HepG2 (cell line): ENCODE data around the gene STEAP1. TPM values are rescaled to one million over a fixed set of nuclear protein-coding genes. Genes with fewer than 3 reads are reported as not detected.

Experiments used
- ELF3 ChIP-seq: IDR thresholded peaks from 2 replicates; pipeline ENCODE4 v1.6.1; 2016; ENCODE audit warnings: missing genetic modification reagents, missing compliant biosample characterization
- ETV5 ChIP-seq: IDR thresholded peaks from 2 replicates; pipeline ENCODE4 v1.6.1; 2018; ENCODE audit warnings: missing biosample characterization, missing genetic modification reagents, inconsistent platforms, borderline replicate concordance
- HMGXB3 ChIP-seq: sonication (generic); formaldehyde crosslinking; IDR thresholded peaks from 2 replicates; pipeline ENCODE4 v1.4.0; 2020; ENCODE audit warnings: missing genetic modification reagents, borderline replicate concordance
- JUND ChIP-seq: sonication (generic); formaldehyde crosslinking; IDR thresholded peaks from 2 replicates; pipeline ENCODE4 v1.8.0; 2022; ENCODE audit warnings: mild to moderate bottlenecking, missing genetic modification reagents
- MLLT10 ChIP-seq: sonication (generic); formaldehyde crosslinking; IDR thresholded peaks from 2 replicates; pipeline ENCODE4 v1.4.0; 2020; ENCODE audit warnings: missing genetic modification reagents
- NCOA5 ChIP-seq: sonication (generic); formaldehyde crosslinking; IDR thresholded peaks from 2 replicates; pipeline ENCODE4 v1.4.0; 2020; ENCODE audit warnings: missing genetic modification reagents
- NFYB ChIP-seq: sonication (generic); formaldehyde crosslinking; IDR thresholded peaks from 2 replicates; pipeline ENCODE4 v1.4.0; 2020; ENCODE audit warnings: missing genetic modification reagents
- NR2C2 ChIP-seq: sonication (generic); formaldehyde crosslinking; IDR thresholded peaks from 2 replicates; pipeline ENCODE4 v1.4.0; 2020; ENCODE audit warnings: missing genetic modification reagents, mild to moderate bottlenecking, moderate library complexity, borderline replicate concordance
- NR2F1 ChIP-seq, 2 experiments: fragments of 450-650 bp in 1 of 2; formaldehyde crosslinking in 1 of 2; IDR thresholded peaks; 2 replicates each; pipeline versions ENCODE4 v1.5.0 to v1.6.1; 2016 to 2020; ENCODE audit warnings: mild to moderate bottlenecking in 1 of 2, missing compliant biosample characterization in 1 of 2, missing genetic modification reagents in 1 of 2, moderate library complexity in 1 of 2
- ONECUT2 ChIP-seq: sonication (generic); formaldehyde crosslinking; IDR thresholded peaks from 2 replicates; pipeline ENCODE4 v1.4.0; 2020; ENCODE audit warnings: missing genetic modification reagents
- PITX1 ChIP-seq: sonication (generic); formaldehyde crosslinking; IDR thresholded peaks from 2 replicates; pipeline ENCODE4 v1.5.1; 2020; ENCODE audit warnings: mild to moderate bottlenecking, missing genetic modification reagents
- RFX3 ChIP-seq: IDR thresholded peaks from 2 replicates; pipeline ENCODE4 v1.6.1; 2016; ENCODE audit warnings: missing biosample characterization, missing genetic modification reagents
- U2AF1 ChIP-seq: fragments of 200-400 bp; formaldehyde crosslinking; optimal IDR thresholded peaks from 2 replicates; pipeline ENCODE3; 2017; ENCODE audit warnings: mild to moderate bottlenecking, low read depth, low read length
- U2AF2 ChIP-seq: fragments of 200-400 bp; formaldehyde crosslinking; IDR thresholded peaks from 2 replicates; pipeline ENCODE4 v1.6.1; 2017; ENCODE audit warnings: low read depth, mild to moderate bottlenecking, low read length
- ZFAT ChIP-seq: sonication (generic); formaldehyde crosslinking; conservative IDR thresholded peaks from 2 replicates; pipeline ENCODE4 v1.8.1; 2023; ENCODE audit warnings: missing genetic modification reagents, inconsistent platforms
- ZFX ChIP-seq: sonication (generic); formaldehyde crosslinking; IDR thresholded peaks from 2 replicates; pipeline ENCODE4 v1.4.0; 2020; ENCODE audit warnings: mild to moderate bottlenecking, low read depth, missing genetic modification reagents, moderate library complexity
- ZNF207 ChIP-seq: fragments of 450-650 bp; IDR thresholded peaks from 2 replicates; pipeline ENCODE4 v1.6.1; 2016; ENCODE audit warnings: antibody characterized with exemption, borderline replicate concordance
- ZNF615 ChIP-seq: sonication (generic); formaldehyde crosslinking; IDR thresholded peaks from 2 replicates; pipeline ENCODE4 v1.5.0; 2020; ENCODE audit warnings: mild to moderate bottlenecking, missing genetic modification reagents, borderline replicate concordance
- ZNF710 ChIP-seq: sonication (generic); formaldehyde crosslinking; IDR thresholded peaks from 2 replicates; pipeline ENCODE4 v1.5.0; 2020; ENCODE audit warnings: mild to moderate bottlenecking, missing genetic modification reagents, borderline replicate concordance
- ZNF740 ChIP-seq: sonication (generic); formaldehyde crosslinking; IDR thresholded peaks from 2 replicates; pipeline ENCODE4 v1.4.0; 2020; ENCODE audit warnings: missing genetic modification reagents
- ZNF746 ChIP-seq: sonication (generic); formaldehyde crosslinking; IDR thresholded peaks from 2 replicates; pipeline ENCODE4 v1.8.0; 2022; ENCODE audit warnings: mild to moderate bottlenecking, missing genetic modification reagents
- ZNF777 ChIP-seq: sonication (generic); formaldehyde crosslinking; IDR thresholded peaks from 2 replicates; pipeline ENCODE4 v1.4.0; 2020; ENCODE audit warnings: missing genetic modification reagents
- ZSCAN12 ChIP-seq: sonication (generic); formaldehyde crosslinking; IDR thresholded peaks from 2 replicates; pipeline ENCODE4 v1.9.0; 2021; ENCODE audit warnings: mild to moderate bottlenecking, missing genetic modification reagents
- ZSCAN20 ChIP-seq: sonication (generic); formaldehyde crosslinking; IDR thresholded peaks from 2 replicates; pipeline ENCODE4 v1.4.0; 2020; ENCODE audit warnings: missing genetic modification reagents, mild to moderate bottlenecking, borderline replicate concordance
- polyA plus RNA-seq, 8 experiments: library from polyadenylated mRNA; depleted of rRNA in 3 of 8; stranded (reverse) in 7 of 8; unstranded in 1 of 8; fragments of >200 nt; fragmentation: Illumina TruSeq in 4 of 8; extraction: Trizol in 4 of 8; gene quantifications; 2 replicates each; pipeline versions ENCODE4 v1.2.1 to v1.2.3, GENCODE V29; 2011 to 2016; ENCODE audit warnings: low read depth in 4 of 8, missing spikeins in 1 of 8, mixed read lengths in 1 of 8; ENCODE audit not compliant: insufficient read depth in 1 of 8
- total RNA-seq, 5 experiments: library from RNA; depleted of rRNA; stranded (reverse); fragments of >200 nt; fragmentation: Illumina TruSeq; extraction: Trizol; gene quantifications; 2 replicates each; pipeline ENCODE4 v1.2.3, GENCODE V29; 2016; ENCODE audit warnings: low read depth in 1 of 5
- TF ChIP-seq, protein P1 (sequence below): sonication (generic); formaldehyde crosslinking; IDR thresholded peaks from 2 replicates; pipeline ENCODE4 v1.4.0; 2020; ENCODE audit warnings: missing genetic modification reagents

STEAP1 gene
- total and polyA plus RNA-seq, 2 of the 13 experiments (the other 11 are each of a cell fraction or from before 2014, with no cell fraction given), result 23.2 to 24.2 TPM

GRCh38 chr7:90188281-90188680, 34.0 kb downstream of the STEAP1 start (continued):
- no peak for TF ChIP-seq ZSCAN20 (CRISPR knock-in tag)
- TF ChIP-seq U2AF1, result no peak
- no peak for TF ChIP-seq ZNF207
- no peak for TF ChIP-seq ZNF740 (CRISPR knock-in tag)
- TF ChIP-seq U2AF2, result no peak
- no peak for TF ChIP-seq ONECUT2 (CRISPR knock-in tag)
- TF ChIP-seq, protein P1, sequence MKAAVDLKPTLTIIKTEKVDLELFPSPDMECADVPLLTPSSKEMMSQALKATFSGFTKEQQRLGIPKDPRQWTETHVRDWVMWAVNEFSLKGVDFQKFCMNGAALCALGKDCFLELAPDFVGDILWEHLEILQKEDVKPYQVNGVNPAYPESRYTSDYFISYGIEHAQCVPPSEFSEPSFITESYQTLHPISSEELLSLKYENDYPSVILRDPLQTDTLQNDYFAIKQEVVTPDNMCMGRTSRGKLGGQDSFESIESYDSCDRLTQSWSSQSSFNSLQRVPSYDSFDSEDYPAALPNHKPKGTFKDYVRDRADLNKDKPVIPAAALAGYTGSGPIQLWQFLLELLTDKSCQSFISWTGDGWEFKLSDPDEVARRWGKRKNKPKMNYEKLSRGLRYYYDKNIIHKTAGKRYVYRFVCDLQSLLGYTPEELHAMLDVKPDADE (CRISPR knock-in tag), result no peak
- TF ChIP-seq HMGXB3, result no peak
- TF ChIP-seq JUND (CRISPR knock-in tag), result no peak
- no peak for TF ChIP-seq NR2C2 (CRISPR knock-in tag)
- peak; percentile 38; the same call in 1 of the 2 replicates for TF ChIP-seq ELF3
- no peak for TF ChIP-seq ETV5
- no peak for TF ChIP-seq ZFAT (CRISPR knock-in tag)
- no peak for TF ChIP-seq ZNF615
- no peak for TF ChIP-seq NCOA5
- no peak for TF ChIP-seq RFX3 (CRISPR knock-in tag)
- TF ChIP-seq NFYB (CRISPR knock-in tag), result no peak
- TF ChIP-seq ZFX (CRISPR knock-in tag), result 0 out of 2 replicates have a peak, but pooled peaks have one; percentile 15
- TF ChIP-seq PITX1 (CRISPR knock-in tag), result peak; percentile 55; the same call in 1 of the 2 replicates
- no peak for TF ChIP-seq NR2F1 (CRISPR knock-in tag; IDR thresholded peaks at IDR 0.05)
- TF ChIP-seq ZSCAN12 (CRISPR knock-in tag), result no peak
- no peak for TF ChIP-seq ZNF710 (CRISPR knock-in tag)
- no peak for TF ChIP-seq ZNF746 (CRISPR knock-in tag)
- no peak for TF ChIP-seq MLLT10
- TF ChIP-seq ZNF777 (CRISPR knock-in tag), result no peak
